Measurements from ENCODE around the gene ZNF516.

The ZNF516 gene

DNA sequence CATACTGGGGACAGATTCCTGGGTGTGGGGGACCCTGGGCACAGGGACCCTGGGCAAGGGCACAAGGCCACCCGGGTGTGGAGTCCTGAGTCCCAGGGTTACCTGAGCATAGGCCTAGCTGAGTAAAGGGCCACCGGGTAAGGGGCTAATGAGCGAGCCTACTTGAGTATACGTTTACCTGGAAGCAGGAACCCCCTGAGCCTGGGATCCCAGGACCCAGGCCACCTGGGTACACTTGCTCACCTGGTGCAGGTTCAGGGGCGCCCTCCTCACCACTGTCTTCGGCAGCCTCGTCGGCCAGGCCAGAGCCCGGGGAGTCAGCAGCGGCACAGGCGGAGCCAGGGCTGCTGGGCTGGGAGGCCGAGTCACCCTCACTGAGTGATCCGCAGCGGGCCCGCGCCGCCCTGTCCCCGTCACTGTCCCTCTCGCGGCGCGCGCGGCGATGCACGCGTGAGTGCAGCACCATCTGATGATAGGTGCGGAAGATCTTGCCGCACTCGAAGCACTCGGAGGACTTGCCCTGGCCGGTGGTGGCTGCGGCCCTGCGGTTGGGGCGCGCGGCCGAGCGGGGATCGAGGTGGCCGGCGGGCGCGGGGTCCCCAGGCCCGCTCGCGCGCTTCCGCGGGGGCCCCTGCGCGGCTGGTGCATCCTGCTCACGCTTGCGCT lies 53.9 kb downstream of the ZNF516 start:
- DNase-seq: no peak

DNA sequence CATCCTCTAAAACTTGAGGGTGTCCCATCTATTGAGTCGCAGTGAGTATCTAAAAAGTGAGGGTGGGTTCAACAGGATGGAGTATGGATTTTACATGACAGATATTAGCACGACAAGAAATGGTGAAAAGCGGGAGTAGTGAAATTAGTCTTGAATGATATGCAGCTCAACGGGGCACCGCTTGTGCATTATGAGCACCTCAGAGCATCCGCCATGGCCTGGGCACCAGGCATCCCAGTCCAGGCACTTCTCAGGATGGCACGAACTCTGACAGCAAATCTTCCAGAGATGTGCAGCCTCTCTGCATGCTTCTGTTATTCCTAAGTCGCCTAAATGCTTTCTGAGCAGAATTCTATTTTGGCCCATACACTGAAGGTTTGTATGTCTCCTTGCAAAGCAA lies 57.1 kb downstream of the ZNF516 start:
- no peak for DNase-seq

DNA sequence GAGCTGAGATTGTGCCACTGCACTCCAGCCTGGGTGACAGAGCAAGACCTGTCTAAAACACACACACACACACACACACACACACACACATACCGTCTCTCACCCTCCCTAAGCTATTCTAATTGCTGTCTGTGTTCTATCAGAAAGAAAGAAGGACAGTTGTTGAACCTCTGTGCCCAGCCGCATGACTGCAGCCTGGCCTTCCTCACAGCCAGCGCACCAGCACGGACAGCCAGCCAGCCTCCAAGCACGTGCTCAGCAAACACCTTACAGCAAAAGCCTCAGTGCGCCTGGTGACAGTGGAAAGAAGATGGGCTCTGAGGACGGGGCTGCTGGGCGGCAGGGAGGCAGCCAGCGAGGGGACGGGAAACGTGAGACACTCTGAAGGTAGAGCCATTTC lies 58.0 kb downstream of the ZNF516 start:
- DNase-seq: no peak

DNA sequence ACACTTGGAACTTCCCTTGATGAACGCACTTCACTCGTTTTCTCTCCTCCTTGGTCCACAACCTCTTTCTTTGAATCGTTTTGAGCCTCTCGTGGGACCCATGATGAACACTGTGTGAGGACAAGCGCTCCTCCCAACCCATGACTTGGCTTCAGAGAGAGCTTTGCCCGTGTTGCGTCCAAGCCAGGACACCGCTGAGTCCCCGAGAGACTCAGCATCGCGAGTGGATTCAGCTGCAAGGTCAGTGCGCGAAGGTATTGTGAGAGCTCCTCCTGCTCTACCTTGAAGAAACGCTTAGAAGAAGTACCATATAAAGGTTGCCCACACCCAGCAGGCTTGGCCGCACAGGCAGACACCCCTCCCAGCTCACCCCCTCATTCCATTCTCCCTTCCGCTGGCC lies 58.7 kb downstream of the ZNF516 start:
- no peak for DNase-seq

DNA sequence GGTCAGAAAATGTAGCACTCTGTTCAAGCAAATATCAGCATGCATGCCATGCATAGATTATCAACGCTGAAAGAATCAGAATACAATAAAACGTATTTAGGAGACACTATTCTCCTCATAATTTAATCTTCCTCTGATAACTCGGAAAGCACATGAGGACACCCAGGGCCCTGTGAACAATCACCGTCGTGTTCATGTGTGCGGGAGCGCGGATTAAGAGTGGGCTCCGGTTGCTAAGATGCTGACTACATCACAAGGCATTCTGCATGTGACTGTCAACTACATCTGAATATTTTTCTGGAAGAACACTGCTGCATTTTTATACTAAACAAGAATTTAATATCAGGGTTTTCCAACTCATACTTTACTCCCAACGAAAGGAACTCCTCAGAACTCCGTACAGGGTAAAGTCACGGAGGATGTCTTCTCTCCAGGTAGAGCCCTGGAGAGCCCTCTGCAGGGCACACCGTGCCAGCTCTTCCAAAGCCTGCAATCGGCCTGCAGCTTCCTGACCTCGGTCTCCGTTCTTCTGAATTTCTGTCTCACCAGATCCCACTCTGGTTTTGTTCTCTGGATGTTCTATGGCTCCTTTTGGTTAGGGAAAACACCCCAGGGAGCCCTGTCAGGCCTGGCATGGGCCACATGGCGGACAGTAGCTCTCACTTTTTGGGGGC lies 59.6 kb downstream of the ZNF516 start:
- DNase-seq: no peak

DNA sequence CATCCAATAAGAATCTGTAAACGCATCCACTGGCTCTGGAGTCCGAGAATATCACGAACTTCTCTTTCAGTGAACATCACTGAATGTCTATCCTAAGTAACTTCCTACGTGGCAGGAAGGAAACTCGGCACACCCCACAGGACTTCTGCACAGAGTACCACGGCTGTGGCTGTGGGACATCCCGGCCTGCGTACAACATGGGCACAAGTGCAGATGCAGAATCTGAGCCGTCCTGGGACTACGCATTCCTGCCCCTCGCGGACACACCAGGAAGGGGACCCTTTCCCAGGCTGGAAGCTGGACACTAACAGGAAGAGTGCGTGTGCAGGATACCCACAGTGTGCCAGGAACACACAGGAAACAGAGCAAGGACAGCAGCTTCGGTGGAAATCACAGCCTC lies 60.6 kb downstream of the ZNF516 start:
- no peak for DNase-seq

DNA sequence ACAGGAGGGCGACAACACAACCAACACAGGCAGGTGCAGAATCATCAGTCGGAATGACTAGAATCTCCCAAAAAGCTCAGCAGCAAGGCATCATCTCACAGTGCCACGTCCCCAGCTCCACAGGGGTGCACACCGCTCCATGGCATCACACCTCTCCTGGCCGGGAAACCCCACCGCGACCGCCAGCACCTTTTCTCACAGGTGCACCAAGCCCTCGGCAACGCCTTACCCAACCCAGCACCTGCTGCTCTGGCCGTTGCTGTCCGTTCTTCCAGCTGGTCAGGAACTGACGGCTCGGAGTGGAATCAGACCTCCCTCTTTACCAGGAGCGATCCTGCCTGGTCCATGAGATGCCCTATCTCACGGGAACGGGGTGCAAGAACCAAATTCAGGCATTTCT lies 61.3 kb downstream of the ZNF516 start:
- DNase-seq: no peak

DNA sequence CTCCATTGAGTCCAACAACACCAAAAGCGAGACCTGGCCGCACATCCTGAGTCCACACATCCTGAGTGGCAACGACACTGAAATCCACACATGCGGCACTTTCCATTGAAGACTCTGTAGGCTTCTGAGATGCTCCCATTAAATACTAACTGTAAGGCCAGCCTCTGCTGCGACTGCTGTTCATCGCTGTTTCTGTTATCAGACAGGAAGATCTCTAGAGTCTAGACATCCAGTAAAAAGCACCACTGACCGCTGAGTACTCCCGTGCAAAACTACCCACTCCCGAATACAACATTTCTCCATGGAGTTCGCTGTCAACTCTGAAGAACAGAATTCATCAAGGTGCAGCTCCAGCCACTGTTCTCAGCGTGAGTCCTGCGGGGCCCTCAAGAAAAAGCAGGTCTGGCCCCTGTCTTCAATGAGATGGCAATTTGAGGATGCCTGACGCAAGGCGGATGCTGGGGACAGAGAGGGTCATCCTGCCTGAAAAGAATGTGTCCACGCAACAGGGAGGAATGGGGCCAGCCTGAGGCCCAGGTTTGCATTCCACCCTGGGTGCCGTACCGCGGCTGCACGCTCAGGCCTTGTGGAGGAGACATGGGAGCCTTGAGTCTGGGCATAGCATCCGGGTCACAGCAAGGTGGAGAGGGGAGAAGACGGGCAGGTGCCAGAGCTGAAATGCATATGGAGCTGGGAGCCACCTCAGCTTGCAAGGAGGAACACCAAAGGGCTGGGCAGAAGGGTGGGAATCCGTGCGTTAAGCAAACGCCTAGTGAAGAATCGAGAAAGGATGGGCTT lies 61.9 kb downstream of the ZNF516 start:
- DNase-seq: no peak

DNA sequence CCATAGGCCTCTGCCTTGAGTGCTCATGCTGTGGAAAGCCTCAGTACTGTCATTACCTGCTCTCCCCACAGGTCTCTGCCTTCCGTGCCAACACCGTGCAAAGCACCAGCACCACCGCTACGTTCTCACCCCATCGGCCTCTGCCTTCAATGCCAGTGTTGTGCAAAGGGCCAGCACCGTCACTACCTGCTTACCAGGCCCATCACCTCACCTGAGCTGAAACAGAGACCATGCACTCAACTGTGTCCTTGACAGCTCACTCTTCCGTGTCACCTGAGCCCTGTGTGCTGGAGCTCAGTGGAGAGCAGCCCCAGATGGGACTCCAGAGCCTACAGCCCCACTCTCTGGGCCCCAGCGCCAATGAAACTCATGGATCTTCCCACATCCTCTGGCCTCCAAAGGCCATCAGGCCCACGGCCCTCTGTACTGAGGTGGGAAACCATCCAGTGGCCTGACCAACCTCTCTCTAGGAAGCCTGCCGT lies 62.7 kb downstream of the ZNF516 start:
- DNase-seq: no peak

DNA sequence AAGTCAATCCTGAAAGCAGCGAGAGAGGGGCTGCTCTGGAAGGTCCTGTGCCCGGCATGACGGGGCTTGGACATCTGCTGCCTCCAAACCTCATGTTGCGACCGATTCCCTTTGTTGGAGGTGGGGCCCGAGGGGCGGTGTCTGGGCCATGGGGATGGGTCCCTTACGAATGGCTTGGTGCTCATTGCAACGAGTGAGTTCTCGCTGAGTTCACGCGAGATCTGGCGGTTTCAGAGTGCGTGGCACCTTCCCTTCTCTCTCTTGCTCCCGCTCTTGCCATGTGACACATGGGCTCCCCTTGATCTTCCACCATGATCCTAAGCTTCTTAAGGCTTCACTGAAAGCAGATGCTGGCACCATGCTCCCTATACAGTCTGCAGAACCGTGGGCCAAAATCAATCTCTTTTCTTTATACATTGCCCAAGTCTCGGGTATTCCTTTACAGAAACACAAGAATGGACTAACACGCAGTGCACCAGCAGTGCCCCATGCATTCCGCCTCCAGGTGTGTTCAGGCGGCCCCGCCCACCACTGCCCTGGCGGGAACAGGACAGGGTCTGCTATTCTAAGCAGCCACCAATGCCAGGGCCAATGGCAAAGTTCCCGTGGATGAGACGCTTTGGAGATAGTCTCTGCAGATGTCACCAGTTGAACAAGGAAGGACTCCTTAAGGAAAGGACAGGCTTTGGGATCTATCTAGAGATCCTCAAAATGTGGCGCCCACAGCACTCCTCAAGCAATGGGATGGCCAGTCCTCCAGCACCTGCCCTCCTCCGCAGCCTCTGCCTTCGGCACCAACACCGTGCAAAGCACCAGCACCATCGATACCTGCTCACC lies 63.4 kb downstream of the ZNF516 start:
- no peak for DNase-seq

DNA sequence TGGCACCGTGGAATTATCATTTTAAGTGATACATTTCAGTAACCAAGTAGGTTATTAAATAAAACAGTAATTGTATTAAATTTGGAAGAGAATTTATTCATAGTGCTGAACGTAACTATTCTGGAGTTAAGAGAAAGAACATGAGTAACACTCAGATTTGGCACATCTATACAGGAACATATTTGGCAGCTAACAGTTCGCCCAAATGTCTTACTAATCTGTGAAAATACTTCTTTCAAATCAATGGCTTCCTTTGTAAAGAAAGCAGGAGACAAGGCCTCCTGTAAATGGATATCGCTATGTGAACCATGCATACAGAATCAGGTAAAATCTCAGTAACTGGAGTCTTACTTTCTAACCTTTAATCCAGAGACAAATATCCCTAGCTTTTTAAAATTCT lies 64.4 kb downstream of the ZNF516 start:
- no peak for DNase-seq

DNA sequence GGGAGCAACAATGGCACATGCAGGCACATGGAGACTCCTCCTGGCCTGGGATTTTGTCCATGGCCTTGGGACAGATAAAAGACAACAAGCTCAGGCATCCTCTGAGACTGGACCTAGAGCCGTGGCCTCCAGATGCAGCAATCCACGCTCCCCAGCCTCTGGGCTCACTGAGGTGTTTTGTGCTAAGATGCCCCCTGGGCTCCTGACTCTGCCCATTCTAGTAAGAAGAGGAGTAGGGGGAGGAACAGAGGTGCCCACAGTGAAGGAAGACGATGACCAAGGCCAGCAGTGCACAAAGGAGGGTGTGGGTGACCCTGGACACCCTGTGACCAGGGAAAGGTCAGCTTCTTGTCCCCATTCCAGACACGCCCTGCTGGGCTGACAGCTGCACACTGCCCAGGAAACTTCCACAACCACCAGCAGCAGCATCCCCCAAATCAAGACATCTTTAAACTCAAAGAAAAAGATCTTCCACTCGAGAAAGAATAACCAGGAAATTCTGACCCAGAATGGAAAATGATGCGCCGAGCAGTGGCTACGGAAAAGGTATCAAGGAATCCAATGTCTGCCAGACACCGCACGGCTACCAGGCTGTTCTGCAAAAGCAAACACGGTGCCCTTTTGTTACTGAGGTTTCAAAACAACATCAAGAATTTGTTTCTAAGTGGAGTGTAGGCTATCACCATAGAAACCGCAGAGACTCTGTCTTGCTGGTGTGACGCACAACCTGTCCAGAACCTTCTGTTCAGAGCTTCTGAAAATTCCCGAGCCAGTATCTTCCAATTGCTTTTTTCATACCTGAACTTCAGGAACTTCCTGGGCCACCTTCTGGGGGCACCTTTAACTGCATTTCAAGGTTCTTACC lies 65.5 kb downstream of the ZNF516 start:
- DNase-seq: no peak

DNA sequence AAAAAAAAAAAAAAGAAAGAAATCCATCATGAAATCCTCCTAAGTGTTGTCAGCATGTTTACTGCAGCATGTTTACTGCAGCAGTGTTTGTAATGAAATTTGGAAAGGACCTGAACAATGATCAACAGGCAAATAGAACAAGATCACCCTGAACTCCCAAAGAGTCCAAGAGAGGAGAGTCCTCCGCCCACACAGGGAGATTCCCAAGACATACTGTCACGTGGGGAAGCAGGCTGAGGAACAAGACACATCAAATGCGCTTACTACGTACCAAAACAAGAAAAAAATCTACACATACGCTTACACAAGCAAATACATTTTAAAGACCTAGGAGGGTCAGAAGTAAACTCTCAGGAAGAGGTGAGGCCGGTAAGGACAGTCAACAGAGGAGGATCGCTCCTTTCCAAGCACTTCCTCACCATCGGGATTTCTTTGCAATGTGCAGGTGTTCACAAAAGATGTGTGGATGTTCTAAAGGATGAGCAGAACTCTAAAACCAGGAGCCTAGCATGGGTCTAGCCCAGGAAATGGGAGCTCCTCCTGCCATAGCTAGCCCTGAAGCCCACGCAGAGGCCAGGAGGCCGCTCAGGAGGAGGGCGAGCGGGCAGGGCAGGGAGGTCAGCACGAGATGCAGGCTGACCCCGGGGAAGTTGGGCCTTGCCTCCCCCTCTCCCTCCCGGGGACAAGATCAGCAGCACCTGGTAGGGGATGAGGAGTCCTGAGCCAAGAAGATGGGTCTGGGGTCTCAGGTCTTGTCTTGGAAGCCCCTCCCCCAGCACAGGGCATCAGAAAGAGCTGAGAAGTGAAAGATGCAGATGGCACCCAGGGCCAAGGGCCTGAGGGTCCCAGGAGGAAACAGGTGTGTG lies 66.4 kb downstream of the ZNF516 start:
- DNase-seq: no peak

DNA sequence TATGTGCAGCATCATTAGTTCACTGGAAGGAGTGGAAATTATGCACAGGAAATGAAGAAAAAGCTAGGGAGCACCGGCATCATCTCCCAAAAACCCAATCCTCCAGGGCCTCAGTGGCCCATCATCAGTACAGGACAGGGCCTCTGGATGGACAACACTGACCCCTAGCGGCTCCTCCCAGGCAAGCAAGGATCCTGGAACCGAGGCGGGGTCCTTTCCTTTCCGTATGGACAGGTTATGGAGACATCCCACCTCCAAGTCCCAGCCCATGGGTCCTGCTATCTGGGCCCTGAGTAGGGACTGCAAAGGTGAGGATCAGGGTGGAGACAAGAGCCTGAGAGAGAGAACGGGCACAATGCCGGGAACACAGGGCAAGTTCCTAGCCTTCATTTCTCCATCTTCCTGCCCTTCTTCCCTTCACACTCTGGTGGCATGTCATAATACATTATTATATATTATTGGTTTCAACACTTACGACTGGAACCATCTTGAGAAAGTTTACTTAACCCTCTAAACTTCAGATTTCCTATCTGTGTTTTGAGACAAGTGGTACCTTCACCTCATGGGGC lies 68.2 kb downstream of the ZNF516 start:
- DNase-seq: peak; percentile 16

DNA sequence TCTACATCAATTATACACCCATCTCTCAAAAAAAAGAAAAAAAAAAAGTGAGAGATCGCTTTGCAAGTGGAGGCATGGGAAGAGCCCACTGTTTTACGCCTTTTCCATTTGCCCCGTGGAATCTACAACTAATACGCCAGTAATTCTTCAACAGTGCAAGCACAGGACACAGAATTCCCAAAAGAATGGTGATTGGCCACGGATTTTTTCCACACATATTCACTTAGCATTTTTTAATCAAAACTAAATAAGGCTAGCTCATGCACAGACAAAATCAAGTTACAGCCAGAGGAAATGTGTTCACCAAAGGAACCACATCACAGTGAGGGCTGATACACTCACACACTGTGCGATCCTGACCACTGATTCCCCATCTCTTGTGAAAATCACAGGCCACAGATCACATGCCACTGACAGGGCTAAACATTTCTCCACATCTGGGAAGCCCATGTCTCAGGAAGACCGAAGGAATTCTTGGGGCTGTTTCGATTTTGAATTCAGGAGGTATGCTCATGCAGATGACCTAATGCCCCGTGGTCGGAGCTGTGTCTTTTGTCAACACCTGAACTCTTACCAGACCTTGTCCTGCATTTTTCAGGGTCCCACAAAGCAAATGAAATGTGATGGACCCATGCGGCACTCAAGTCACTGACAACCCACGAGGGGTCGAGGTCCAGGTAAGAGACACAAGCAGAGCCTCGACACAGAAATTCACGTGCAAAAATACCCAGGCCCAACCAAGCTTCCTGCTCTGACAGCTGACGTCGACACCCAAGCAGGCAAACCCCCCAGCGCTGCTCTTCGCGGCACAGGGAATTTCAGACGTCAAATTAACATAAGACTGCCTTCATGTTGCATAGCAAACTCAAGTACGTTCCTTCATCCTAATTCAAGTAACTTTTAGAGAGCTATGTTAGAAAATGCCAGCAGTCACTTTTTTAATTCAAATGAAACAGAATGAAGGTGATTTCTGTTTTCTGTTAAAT lies 69.6 kb downstream of the ZNF516 start:
- DNase-seq: no peak

DNA sequence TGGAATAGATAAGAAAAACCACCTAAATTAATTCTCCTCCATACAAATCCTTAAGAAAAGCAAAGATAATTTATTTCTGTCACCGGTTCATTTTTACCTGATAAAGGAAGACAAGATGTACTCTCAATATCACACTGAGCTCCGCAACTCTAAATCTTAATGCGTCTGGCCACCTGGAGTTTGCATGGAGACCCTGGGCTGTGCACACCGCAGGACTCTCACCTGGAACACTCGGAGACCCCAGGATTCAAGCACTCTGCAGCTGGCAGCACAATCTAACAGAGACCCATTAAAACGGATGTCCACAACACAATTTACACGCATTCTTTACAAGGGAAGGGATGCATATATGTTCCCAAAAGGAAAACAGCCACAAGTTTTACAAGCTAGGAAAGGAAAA lies 72.2 kb downstream of the ZNF516 start:
- DNase-seq: no peak

DNA sequence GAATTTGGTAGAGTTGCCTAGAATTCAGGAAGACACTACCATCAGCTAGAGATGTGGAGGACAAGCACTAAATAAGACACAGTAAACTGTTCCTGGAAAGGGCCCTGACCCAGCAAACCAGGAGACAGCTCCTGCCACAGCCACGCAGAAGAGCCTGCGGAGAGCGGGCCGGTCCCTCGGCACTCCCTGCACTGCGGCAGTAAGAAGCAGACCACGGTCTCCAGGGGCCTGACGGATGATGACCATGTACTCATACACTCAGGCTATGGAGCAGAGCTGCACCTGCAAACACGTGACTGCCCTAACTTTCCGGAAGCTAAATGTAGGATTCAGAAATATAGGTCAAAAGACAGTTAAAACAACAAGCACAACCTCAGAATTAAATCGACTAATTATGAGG lies 72.9 kb downstream of the ZNF516 start:
- DNase-seq: no peak

DNA sequence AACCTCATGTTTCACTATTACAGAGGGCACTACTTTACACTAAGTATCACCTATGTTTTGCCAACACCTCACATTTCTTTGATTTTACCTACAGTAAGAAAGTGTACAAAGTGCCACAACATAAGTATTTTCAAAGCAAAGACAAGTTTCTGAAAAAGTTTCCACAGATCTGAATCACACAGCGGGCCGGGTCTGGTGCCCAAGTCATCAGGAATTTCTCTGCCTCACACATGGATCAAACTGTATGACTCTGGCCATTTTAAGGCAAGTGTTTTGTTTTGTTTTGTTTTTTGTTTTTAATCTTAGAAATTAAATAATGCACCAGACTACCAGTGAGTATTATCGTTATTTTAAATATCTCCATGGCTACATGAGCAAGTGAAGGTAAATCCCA lies 73.4 kb downstream of the ZNF516 start:
- DNase-seq: no peak

DNA sequence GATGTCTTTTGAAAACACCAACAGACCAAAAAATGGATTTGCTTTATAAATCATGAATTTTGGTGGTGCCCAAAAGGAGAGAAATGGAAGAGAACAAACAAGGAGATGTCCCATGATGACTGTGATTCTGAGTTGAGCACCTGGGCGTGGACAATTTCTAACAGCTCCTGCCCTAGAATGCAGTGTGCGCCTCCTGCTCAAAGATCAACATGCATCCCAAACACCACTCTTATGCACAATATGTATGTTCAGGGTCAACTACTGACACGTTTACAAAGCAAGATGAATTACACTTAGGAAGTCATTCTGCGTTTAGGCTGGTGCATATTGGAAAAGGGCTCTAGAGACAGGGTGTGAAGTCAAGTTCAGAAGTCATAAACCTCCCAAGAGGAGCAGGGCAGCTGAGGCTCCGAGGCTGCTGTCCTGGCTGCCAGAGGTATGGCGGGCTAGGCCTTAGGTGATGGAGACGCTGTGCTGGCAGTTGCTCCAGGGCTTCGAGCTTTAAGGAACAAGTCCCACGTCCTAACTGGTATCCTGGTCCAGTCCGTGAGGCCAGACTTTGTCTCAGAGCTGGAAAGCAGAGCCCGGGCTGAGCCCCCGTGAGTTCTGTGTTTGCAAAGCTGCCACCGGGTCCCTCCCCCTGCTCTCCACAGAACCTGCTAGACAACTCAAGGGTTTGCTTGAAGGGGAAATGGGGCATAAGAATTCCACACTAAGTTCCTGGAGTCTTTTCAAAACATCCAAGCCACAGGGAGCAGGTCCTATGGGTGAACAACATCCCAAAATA lies 74.0 kb downstream of the ZNF516 start:
- no peak for DNase-seq

Measured in activated CD4-positive, alpha-beta T cell treated with anti-CD3 and anti-CD28 coated beads, Interleukin-10, Interleukin-2, amounts not matched to agents 100 ng/mL and 50 ng/mL, durations not matched to agents 16 hours and 8 hours (primary cell).